GM21723 (cell line): ENCODE results near the gene ADCY2.

Experiments
- ATAC-seq: cut with Tn5 transposase; IDR thresholded peaks from one replicate; pipeline ENCODE4 v1.9.1; 2021; ENCODE audit warnings: mild to moderate bottlenecking, moderate library complexity; ENCODE audit not compliant: unreplicated experiment

Gene ADCY2

DNA sequence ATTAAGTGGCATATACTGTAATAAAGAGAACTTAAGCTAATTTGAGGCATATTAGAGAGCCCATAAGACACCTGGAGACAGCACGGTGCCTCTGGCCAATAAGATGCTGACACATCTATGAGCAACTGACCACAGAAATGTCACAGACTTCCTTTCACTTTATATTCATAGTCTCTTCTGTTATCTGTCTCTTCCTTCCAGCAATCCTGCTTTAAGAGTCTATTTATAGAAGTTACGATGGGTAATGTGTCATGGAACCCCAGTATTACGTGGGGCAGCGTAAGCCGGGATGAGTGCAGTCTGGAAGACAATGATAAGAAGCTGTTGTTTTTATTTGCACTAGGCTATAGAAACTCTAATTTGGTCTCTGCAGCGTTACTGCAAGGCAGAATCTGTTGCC, 318.2 kb downstream of the ADCY2 start:
- ATAC-seq = no peak

DNA sequence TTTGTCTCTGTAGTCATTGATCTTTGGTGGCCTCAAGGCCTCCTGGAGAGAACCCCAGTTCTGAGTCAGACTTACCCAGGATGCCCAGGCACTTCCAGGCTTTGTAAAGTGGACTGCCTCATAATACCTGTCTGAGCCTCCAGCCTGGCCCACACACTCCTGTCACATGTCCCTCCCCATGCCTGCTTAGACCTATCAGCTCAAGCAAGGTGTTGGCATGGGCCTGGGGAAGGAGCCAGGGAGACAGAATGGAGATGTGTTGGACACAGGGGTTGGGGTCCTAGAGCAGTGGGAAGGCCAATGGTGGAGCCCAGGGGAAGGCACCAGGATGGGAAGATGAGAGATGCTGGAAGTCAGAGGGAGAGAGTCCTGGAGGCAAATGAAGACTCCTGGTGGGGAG, 318.8 kb downstream of the ADCY2 start:
- no peak for ATAC-seq

GRCh38 chr5:7717691-7718090, 321.8 kb downstream of the ADCY2 start:
- ATAC-seq = no peak

DNA sequence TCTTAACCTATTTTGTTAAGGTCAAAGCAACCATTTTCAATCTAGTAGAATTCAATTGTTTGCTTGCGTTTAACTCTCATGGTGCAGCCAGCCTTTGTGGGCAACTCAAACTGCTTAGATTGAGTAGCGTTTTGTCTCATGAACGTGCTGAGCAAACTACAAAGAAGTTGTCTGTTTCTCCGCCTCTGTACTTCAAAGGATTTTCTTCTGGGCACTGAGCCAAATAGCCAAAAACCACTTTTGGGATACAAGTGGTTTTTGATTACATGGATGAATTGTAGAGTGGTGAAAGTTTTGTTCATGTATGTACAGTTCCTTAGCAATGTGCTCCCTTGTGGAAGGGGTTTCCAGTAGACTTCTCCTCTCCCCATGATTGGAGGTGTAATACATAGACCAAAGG, 332.1 kb downstream of the ADCY2 start:
- ATAC-seq = no peak

DNA sequence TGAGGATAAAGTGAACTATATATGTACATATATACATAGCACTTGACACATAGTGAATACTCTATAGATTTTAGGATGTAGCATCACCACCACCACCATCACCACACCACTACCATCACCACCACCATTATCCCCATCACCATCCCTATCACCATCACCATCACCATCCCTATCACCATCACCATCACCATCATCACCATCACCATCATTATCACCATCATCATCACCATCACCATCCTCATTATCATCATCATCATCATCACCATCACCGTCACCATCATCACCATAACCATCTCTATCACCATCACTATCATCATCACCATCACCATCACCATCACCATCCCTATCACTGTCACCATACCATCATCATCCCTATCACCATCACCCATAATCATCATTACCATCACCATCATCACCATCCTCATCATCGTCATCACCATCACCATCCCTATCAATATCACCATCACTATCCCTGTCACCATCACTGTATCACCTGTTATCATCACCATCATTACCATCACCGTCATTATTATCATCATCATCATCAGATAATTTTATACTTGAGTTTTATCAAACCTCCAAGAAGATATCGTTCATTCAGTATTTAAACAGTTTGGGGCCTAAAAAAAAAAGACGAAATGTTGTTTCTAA, 345.6 kb downstream of the ADCY2 start:
- ATAC-seq = no peak

DNA sequence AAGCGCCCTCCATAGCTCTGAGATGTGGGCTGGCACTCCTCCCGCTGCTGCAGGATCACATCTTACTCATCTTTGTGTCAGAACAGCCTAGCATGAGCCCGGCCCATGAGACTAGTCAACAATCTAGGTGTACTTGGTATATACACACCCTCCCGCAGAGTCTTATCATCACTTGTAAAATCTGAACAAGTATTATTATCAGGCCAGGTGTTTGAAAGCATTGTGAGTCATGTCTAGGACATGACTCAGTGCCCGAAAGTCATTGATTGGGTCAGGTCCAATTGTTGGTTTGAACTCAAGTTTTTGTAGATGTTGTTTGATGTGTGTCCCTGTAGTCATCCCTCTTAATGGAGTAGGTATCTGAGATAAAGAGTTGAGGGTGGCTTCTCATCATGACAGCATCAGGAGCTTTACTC, 346.3 kb downstream of the ADCY2 start:
- ATAC-seq = no peak

DNA sequence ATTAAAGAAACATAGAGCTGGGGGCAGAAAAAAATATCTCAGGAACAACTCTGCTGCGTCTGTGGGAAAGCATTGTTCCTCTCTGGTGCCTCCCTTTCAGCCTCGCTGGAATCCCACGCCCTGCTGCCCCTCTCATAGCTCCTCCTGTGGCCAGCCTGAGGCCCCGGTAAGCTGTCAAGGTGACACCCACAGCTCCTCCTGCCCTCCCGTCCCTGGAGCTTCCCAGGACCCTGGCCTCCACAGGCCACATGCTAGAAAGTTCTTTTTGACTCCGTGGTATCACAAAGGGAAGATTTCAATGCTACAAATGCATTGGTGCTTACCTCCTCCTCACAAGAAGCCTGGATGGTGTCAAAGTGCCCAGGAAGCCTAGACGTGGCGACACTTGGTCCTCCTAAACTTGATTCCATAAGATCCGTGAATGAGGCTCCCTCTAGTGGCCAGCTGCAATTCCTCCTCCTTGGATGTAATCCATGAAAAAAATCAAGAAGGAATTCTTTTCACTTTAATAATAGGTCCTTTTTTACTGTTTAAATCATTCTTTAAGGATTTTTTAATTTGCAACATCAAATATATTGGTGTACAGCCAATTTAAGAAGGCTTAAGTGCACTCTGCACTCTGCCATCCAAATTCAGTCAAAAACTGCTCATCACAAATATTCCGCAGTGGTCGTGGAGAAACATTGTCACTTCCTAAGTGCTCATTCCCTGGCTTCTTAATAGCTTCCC, 350.1 kb downstream of the ADCY2 start:
- no peak for ATAC-seq

- no peak for ATAC-seq
These were observed 351.8 kb downstream of the ADCY2 start for GRCh38 chr5:7747728-7748127.

DNA sequence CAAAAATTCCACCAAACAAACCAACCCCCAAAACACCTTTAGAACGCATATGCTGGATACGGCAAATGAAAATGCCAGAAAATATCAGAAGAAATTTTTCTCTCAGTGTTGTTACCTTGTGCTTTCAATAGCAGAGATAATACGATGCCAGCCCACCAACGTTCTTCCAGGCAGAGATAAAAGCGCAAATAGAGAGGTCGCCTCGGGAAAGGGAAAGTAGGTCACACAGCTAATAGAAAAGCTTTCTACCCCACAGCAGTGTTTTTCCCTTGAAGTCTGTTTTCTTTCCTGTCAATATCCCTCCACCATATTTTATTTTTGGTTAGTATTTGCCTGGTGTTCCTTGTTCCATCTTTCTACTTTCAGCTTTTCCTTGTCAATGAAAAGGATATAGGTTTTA, 353.7 kb downstream of the ADCY2 start:
- ATAC-seq = no peak

- no peak for ATAC-seq
These were observed 355.9 kb downstream of the ADCY2 start for GRCh38 chr5:7751874-7752273.

DNA sequence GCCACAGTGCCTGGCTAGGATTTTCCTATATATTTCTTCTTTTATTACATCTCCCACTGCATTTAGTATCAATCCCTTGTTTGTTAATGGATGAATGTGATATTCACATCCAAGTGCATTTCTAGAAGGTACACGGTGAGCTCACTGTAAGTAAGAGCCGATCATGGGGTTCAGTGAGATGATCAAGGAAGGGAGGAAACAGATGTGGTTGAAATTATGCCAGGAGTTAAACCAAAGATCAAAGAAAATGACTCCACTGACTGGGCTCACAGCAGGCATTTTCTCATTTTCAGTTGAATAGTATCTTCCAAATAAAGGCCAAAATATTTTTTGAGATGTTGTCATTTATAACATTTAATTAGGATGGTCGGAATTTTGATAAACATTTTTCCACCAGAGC, 357.2 kb downstream of the ADCY2 start:
- ATAC-seq = no peak

GRCh38 chr5:7753596-7753995, 357.7 kb downstream of the ADCY2 start:
- no peak for ATAC-seq

DNA sequence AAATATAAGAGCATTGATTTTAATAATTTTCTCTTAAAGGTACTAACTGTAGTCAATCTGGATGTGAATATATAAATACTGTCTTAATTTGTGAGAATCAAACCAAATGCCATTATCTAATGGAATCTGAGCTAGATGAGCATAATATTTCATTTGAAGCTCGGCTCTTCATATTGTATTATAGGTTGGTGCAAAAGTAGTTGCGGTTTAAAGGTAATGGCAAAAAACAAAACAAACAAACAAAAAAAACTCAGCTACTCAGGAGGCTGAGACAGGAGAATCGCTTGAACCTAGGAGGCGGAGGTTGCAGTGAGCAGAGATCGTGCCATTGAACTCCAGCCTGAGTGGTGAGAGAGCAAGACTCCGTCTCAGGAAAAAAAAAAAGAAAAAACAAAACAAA, 358.6 kb downstream of the ADCY2 start:
- ATAC-seq = no peak

DNA sequence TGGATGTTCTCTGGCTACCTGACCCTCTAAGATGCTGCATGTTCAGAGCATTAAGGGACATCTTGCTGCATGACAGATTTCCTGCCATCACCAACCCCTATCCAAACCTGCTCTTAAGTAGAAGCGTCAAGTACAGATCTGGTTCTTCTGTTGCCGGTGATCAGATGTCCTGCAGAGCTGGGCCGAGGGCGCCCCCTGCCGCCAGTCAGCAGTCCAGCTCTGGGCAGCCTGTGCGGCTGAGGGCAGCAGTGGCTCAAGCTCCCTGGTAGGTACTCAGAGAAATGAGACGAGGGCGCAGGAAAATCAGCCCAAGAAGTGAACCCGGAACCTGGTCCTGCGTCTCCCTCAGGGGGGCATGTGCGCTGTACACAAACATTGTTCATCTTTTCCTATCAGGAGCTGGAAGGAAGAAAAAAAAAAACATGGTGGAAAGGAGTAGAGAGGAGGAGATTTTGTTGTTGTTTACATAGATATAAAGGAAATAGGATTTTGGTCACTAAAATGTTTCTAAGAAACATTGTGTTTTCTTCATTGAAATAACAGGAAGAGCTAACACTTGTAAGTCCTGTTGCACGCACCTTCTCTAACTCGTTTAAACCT, 359.2 kb downstream of the ADCY2 start:
- ATAC-seq = peak; percentile 88

DNA sequence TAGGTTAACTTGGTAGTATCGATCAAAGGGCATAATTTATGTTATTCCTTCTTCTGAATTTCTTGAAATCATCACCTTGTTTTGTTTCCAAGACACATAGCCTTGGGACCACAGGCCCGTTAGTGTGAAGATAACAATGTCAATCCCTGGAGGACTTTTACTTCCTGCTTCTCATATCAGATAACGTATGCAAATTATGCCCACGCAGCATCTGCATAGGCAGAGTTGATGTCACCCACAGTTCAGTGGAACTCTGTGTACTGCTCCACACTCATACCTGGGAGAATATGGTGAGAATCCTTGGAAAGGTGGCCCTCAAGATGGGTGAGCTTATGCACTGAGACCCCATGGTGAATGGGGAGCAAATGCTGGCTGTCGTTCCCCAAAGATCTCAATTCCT, 360.0 kb downstream of the ADCY2 start:
- ATAC-seq = no peak

- no peak for ATAC-seq
These were observed 360.5 kb downstream of the ADCY2 start for GRCh38 chr5:7756453-7756852.

DNA sequence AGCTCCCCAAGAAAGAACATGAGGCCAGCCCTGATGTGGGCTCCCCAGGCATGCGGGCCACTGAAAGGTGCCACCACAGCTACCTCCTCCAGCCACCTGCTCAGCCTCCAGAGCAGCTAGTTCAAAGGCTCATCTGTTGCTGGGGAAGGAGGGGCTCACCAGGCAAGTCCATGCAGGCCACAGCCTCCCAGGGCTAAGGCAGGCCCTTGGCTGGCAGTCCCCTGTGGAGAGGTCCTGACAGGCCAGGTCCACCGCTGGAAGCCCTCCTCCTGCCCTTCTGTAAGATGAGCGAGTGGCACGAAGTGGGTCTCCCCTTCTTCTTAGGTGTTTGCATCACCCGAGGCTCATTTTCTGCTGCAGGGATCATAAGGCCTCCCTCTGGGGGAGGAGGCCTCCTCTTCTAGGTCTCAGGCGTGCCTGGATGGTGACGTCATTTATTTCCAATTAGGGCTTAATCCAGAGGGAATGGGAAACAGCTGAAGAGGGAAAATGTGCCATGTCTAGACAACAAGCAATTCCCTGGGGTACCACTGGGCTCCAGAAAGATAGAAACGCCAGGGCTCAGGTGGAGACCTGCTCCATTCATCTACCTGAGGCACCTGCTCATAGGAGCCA, 363.4 kb downstream of the ADCY2 start:
- ATAC-seq = no peak

DNA sequence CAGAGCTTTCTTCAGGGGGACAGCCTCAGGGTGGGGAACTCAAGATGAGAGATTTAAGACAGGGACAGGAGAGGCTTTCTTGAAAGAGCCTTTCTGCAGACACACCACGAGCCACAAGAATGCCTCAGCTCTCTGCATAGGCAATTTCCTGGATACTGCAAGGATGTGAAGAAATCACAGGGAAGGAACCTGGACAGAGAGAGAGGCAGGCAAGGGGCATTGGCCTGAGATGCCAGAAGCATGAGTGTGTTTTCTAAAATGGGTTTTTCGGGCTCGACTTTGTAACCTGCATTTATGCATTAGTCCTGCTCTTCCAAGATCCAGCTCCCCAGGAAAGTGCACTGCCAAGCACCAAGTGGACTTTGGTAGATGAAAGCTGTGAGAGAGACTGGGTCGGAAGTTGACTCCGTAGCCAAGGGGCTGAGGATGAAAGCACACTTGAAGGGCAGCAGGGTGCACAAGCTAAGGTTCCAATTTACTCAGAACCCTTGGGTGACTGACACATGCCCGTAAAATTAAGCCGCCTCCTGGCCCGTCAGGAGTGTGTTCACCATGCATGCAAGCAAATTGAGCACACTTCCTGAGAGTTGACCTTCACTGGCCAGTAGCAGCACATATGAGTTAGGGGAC, 364.1 kb downstream of the ADCY2 start:
- ATAC-seq = no peak

- peak; percentile 56 for ATAC-seq
These were observed 366.3 kb downstream of the ADCY2 start for GRCh38 chr5:7762267-7762666.

GRCh38 chr5:7763621-7764072, 367.7 kb downstream of the ADCY2 start:
- ATAC-seq = no peak

GRCh38 chr5:7764452-7764851, 368.5 kb downstream of the ADCY2 start:
- ATAC-seq = no peak
